HG02571 (cell line): ENCODE measurements around the gene BRMS1L.
"Not testable (repeated sequence)": the region's sequence is repeated elsewhere in the genome, so short reads cannot be mapped to it uniquely, and the experiment has no call there.

Experiments used
- ATAC-seq: cut with Tn5 transposase; IDR thresholded peaks from one replicate; pipeline ENCODE4 v1.9.1; 2021; ENCODE audit warnings: mild to moderate bottlenecking, moderate library complexity; ENCODE audit not compliant: unreplicated experiment

Gene BRMS1L

DNA sequence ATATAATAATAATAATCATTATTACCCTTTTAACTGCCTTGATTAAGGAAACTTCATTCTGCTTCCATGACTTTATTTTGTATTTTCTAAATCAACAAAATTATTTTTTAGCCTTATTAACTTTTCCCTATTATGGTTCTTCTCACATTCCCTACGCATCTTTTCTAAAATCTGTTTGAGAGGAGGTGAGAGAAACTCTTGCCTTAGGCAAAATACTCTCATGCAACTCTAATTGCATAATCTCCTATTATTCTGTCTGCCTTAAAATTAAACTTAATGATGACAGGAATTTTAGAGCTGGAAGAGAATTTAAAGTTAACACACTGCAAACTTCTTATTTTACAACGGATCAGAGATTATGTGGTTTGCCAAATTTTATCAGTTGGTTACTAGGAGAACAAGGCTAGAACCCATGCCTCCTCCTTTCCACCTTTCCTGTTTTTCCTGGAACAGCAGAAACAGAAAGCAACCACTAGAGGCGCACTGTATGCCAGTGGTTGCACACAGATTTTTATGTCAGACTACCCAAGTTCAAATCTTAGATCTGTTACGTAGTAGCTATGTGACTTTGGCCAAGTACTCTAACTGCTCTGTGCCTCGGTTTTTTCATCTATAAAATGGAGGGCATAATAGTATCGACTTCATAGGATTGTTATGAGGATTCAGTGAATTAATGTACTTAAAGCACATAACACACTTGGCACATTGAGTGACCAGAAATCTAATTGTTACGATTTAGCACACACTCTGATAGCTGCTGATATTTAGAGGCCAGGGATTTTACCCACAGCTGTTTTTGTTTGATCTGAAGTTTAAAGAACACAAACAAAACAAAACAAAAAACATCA is 4.3 kb upstream of the BRMS1L start:
- ATAC-seq = no peak

DNA sequence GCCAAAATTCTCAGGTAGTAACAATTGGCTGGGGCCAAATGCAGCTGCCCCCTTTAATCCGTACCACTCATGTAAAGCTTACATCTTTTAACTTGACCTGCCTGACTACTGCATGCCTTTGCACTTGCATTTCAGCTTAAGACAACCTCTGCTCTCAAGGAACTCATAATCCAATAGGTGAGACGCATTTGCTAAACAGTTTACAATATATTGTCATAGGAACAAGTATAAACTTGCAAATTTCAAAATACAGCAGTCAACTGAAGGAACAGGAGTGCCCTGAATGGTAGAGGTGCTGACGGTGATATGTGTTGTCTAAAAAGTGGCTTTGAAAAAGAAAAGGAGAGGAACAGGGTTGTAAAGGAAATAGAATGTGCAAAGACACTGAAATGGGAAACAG is 3.6 kb upstream of the BRMS1L start:
- ATAC-seq = no peak

DNA sequence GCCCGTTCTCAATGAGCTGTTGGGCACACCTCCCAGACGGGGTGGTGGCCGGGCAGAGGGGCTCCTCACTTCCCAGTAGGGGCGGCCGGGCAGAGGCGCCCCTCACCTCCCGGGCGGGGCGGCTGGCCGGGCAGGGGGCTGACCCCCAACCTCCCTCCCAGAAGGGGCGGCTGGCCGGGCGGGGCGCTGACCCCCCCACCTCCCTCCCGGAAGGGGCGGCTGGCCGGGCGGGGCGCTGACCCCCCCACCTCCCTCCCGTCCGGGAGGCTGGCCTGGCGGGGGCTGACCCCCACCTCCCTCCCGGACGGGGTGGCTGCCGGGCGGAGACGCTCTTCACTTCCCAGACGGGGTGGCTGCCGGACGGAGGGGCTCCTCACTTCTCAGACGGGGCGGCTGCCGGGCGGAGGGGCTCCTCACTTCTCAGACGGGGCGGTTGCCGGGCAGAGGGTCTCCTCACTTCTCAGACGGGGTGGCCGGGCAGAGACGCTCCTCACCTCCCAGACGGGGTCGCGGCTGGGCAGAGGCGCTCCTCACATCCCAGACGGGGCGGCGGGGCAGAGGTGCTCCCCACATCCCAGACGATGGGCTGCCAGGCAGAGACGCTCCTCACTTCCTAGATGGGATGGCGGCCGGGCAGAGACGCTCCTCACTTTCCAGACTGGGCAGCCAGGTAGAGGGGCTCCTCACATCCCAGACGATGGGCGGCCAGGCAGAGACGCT is 1.5 kb upstream of the BRMS1L start:
- not testable (repeated sequence) for ATAC-seq

DNA sequence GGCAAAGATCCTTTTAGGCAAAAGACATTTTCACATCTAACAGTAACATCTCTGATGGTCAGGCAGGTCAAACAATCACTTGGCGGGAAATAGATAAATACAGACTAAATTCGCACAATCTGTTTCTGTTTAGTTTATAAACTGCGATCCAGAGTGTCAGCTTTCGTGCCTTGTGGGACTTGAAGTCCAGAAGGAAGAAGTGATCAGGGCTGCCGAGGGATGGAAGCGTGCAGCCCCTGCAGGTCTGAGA is 245 bp upstream of the BRMS1L start:
- ATAC-seq = no peak

DNA sequence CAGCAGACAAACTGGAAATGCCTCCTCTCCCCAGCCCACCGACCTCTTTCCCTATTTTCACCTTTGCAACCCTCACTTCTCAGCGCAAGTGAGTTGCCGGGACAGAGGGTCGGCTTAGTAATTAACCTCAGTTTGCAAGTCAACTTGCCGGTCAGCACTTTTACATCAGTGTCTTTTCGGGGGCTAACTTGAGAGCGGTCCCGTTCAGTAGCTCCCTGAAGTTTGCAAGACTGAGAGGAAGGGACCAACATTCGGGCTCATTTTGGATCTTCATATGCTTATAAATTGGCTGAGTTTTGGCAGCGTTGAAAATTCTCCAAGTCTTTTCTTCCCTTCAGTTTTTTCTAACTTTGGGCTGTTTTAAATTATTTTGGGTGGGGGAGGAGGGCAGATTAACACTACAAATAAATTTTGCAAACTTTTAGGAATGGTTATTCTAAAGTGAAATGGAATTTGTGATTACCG is 846 bp downstream of the BRMS1L start:
- ATAC-seq = no peak

DNA sequence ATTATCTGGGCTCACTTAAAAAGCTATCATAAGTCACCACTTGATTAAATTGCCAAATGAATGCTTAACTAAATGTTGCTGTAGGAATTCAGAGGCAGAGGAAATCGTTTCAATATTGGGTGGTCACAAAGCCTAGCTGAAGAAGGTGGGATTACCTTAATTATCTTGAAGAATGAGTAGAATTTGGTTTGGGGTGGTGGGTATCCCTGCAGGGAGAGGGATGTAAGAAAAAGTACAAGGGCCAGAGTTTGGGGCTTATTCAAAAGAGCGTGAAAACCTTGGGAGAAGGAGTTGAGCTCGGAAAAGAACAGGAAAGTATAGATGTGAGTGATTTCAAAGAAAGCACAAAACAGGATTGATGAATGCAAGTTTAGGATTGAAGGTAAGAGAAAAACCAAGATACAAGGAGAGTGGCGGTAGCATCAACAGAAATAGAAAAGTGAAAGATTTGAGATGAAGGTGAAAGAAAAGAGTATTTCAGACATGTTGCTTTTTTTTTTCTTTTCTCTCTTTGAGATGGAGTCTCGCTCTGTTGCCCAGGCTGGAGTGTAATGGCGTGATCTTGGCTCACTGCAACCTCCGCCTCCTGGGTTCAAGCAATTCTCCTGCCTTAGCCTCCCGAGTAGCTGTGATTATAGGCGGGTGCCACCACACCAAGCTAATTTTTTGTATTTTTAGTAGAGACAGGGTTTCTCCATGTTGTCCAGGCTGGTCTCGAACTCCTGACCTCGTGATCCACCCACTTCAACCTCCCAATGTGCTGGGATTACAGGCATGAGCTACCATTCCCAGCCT is 1.7 kb downstream of the BRMS1L start:
- ATAC-seq = no peak

DNA sequence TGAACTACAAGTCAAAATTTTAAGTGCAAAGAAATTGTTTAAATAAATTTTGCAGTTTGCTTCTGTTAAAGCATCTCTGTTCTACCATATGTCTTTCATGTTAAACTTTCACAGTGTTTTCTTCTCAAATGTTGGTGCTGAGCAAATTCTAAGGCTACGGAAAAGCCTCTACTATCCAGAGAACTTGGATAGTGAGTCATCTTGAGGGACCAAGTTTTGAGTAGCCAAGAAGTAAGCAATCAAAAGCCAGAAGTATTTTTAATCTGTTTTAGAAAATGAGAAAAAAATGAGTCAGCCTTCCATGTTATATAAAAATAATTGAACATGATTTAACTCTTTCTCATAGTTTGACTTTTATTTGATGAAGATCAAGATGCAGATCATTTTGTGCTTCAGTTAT is 3.3 kb downstream of the BRMS1L start:
- no peak for ATAC-seq

DNA sequence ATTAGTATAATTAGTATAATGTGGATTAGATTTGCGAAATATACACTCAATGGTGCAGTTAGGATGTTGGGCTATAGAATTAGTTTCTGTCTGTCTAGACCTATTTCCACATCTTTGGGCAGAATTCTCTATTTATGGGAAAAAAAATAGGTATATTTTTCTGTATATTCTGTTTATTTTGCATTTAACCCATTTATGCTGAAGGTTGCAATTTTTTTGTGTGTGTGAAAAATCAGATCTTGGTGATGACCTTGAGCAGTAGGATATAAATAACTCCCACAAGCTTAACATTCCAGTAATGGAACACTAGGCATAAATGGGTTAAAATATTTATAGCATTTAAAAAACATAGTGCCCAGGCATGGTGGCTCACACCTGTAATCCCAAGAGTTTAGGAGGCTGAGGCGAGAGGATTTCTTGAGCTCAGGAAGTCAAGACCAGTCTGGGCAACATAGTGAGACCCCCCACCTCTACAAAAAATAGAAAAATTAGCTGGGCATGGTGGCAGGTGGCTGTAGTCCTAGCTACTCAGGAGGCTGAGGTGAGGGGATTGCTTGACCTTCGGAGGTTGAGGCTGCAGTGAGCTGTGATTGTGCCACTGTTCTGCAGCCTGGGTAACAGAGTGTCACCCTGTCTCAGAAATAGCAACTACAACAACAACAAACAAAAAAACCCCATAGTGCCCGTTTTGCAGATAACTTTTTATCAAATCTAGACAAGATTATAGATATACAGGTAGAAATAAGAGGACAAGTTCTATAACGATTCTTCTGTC is 9.3 kb downstream of the BRMS1L start:
- no peak for ATAC-seq

DNA sequence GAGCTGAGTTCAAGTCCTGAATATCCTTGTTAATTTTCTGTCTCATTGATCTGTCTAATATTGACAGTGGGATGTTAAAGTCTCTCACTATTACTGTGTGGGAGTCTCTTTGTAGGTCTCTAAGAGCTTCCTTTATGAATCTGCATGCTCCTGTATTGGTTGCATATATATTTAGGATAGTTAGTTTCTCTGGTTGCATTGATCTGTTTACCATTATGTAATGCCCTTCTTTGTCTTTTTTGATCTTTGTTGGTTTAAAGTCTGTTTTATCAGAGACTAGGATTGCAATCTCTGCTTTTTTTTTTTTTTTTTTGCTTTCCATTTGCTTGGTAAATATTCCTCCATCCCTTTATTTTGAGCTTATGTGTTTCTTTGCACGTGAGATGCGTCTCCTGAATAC is 15.6 kb downstream of the BRMS1L start:
- ATAC-seq = not testable (repeated sequence)

DNA sequence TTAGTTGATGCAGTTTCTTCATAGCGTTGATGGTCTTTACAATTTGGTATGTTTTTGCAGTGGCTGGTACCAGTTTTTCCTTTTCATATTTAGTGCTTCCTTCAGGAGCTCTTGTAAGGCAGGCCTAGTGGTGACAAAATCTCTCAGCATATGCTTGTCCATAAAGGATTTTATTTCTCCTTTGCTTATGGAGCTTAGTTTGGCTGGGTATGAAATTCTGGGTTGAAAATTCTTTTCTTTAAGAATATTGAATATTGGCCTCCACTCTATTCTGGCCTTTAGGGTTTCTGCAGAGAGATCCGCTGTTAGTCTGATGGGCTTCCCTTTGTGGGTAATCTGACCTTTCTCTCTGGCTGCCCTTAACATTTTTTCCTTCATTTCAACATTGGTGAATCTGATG is 16.1 kb downstream of the BRMS1L start:
- ATAC-seq = not testable (repeated sequence)

DNA sequence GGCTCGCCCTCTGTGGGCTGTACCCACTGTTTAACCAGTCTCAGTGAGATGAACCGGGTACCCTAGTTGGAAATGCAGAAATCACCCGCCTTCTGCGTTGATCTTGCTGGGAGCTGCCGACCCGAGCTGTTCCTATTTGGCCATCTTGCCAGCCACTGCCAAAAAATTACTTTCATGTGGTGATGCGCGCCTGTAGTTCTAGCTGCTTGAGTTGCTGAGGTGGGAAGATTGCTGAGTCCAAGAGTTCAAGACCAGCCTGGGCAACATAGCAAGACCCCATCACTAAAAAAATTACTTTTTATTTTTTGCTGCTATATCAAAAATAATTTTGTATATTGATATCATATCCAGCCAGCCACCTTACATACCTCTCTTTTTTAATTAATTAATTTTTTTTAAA is 18.4 kb downstream of the BRMS1L start:
- no peak for ATAC-seq

DNA sequence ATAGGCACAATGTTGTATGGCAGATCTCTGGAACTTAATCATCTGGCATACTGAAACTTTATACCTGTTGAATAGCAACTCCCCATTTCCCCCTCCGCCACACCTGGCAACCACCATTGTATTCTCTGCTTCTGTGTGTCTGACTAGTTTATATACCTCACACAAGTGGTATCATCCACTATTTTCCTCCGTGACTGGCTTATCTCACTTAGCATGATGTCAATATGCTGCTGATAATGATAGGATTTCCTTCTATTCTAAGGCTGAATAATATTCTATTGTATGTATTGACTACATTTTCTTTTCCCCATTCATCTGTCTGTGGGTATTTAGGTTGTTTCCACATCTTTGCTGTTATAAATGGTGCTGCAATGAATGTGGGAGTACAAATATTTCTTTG is 21.5 kb downstream of the BRMS1L start:
- no peak for ATAC-seq

DNA sequence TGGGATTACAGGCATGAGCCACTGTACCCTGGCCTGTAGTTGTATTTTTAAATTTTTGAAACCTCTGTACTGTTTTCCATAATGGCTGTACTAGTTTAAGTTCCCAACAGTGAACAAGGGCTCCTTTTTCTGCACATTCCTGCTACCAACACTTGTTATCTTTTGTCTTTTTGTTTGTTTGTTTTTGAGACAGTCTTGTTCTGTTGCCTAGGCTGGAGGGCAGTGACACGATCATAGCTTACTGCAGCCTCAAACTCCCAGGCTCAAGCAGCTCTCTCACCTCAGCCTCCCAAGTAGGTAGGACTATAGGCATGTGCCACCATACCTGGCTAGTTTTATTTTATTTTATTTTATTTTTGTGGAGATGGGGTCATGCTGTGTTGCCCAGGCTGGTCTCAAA is 23.0 kb downstream of the BRMS1L start:
- ATAC-seq = no peak

DNA sequence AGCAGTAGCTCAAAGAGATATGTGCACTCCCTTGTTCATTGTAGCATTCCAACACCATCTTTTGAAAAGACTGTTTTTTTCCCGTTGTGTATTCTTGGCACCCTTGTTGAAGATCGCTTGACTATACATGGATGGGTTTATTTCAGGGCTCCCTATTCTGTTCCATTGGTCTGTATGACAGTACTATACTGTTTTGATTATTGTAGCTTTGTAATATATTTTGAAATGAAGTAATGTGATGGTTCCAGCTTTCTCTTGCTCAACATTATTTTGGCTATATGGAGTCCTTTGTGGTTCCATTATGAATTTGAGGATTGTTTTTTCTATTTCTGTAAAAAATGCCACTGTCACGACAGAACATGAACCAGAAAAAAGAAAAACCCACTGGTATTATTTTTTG is 25.7 kb downstream of the BRMS1L start:
- no peak for ATAC-seq

DNA sequence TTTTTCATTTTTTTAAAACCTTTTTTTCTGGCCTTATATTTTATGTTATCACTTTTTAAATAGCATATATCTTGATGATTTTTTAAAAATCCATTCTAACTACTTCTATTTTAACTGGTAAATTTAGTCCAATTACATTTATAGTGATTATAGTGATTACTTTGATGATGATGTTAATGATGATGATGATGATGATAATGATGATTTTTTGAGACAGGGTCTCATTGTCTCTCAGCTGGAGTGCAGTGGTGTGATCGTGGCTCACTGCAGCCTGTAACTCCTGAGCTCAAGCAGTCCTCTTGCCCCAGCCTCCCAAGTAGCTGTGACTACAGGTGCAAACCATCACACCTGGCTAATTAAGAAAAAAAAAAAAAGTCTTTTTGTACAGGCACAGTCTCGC is 27.1 kb downstream of the BRMS1L start:
- ATAC-seq = no peak

DNA sequence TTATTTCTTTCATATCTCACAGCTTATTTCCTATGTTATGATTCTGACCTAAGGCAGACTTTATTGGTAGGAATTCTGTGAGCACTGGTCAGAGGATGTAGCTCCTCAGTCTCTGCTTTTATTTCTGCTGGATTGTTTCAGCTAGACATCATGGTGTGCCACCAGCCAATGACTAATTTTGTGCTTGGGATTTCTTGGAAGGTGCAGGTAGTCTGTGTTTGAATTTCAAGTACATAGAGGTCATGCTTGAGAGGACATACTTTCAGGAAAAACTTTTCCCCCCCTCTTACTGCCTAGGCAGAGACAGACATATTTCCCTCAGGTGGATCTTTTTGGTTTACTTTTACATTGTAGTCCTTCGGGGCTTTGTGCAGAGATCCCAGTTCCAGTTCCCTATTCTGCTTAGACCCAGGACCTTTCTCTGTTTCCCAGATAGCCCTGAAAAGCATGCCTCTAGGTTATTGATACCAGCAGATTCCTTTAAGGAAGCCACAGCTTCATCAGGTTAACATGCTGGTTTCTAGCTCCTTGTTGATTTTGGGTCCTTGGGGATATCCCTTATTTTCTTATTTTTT is 28.6 kb downstream of the BRMS1L start:
- no peak for ATAC-seq

DNA sequence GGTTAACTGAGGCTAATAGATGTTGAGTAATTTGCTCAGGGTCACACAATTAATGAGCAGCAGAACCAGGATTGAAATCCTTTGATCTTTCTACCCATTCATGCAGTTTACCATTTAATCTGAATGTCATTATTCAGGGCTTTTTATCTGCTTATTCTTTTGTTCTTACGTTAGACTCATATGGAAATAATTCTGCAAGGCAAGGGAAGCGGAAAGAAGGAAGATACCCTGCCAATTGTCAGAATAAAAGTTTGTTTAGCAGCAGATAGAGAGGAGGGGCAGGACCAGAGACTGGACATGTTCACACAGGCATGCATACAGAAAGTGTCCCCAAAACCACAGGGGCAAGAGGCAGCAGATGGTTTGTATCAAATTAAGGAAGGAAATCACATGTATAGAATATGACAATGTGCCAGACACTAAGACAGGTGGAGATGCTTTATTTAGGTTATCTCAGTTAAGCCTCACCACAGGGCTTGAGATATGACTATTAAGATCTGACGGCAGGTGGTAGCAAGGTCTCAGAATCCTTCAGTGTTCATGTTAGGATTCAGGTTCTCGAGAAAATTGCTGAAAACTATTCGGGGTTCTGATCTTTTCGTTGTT is 29.8 kb downstream of the BRMS1L start:
- ATAC-seq = peak; percentile 90

DNA sequence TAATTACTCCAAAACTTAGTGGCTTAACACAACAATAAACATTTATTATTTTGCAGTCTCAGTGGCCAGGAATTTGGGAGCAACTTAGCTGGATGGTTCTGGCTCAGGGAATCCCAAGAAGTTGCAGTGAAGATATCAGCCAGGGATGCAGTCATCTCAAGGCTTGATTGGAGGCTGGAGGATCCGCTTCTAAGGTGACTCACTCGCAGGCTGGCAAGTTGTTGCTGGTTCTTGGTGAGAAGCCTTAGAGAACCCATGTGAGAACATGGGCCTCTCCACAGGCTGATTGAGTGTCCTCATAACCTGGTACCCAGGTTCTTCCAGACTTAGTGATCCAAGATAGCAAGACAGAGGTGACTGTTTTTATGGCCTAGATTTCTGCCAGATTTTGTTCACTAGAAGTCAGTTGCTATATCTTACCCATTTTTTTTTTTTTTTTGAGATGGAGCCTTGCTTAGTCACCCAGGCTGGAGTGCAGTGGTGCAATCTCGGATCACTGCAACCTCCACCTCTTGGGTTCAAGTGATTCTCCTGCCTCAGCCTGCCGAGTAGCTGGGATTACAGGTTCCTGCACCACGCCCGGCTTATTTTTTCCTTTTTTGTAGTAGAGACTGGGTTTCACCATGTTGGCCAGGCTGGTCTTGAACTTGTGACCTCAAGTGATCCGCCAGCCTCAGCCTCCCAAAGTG is 32.5 kb downstream of the BRMS1L start:
- ATAC-seq = no peak

DNA sequence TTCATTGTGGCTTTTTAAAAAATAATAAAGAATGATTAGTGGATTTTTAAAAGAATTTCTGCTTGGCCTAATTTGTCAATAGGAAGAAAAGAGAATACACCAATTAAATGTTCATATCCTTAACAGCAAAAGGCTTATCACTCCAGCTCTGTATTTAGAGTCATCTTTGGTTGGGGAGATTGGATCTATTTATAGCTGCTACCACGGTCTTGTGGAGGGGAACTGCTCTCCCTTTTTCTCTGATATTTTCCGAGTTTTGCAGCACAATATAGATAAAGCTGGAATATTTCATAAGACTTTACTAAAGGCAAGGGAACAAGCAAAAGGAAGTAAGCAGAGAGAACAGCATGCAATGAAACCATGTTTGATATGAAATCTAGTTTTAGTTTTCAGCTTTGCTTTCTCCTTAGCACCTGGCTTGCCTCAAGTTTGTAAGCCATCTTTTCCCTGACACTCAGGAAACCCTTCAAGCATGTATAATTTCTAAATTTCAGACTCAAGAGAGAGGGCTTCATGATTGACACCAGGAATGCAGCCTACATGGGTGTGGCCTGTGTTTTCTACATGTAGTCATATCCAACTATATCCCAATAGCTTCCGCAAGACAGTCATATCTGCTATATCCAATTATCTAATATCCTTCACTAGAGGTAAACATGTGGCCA is 35.2 kb downstream of the BRMS1L start:
- no peak for ATAC-seq
